IMR-90 (cell line): ENCODE data around the gene ZDHHC14. TPM values are rescaled to one million over a fixed set of nuclear protein-coding genes. Genes with fewer than 3 reads are reported as not detected.

Experiments used
- ATAC-seq: fragments of 200-7000 bp; cut with Tn5 transposase; 2 replicates; pipeline ENCODE4 v1.9.1; 2020; ENCODE audit warnings: low read depth, mild to moderate bottlenecking, moderate library complexity
- BruUV-seq: library from RNA; stranded (reverse); fragments of 400-500 nt; replicated peaks from 2 replicates; lab custom pipeline; 2021; lab: Mats Ljungman, UMichigan
- CTCF ChIA-PET: fragments of 300-600 bp; formaldehyde crosslinking; extraction: SDS; loops from one replicate; lab custom pipeline; 2021; ENCODE audit warnings: antibody characterized with exemption; lab: Yijun Ruan, JAX
- POLR2A ChIA-PET: fragments of 300-600 bp; sonication (Branson Sonifier 250); formaldehyde crosslinking; loops from one replicate; lab custom pipeline; 2022; ENCODE audit warnings: antibody characterized with exemption; ENCODE audit not compliant: unreplicated experiment; lab: Charles Lee
- DNase-seq: peaks from one replicate; pipeline ENCODE4 v3.0.0; 2013
- H2AFZ ChIP-seq: replicated peaks from 2 replicates; pipeline ENCODE3; 2013; ENCODE audit warnings: low read length, mild to moderate bottlenecking; ENCODE audit not compliant: poor library complexity
- H2AK5ac ChIP-seq: 2 replicates; pipeline ENCODE4 v1.6.1; 2013; ENCODE audit warnings: low read depth, low read length, inconsistent platforms
- H2AK9ac ChIP-seq: replicated peaks from 2 replicates; pipeline ENCODE3; 2013; ENCODE audit warnings: mild to moderate bottlenecking, low read depth, low read length, moderate library complexity; ENCODE audit not compliant: poor library complexity
- H2BK120ac ChIP-seq: 2 replicates; pipeline ENCODE4 v1.6.1; 2013; ENCODE audit warnings: low read depth, low read length, inconsistent platforms
- H2BK15ac ChIP-seq: 3 replicates; pipeline ENCODE4 v1.6.1; 2013; ENCODE audit warnings: low read depth, low read length, inconsistent platforms
- H2BK20ac ChIP-seq: 2 replicates; pipeline ENCODE4 v1.6.1; 2013; ENCODE audit warnings: low read depth, mild to moderate bottlenecking, inconsistent platforms, low read length, moderate library complexity
- H2BK5ac ChIP-seq: 2 replicates; pipeline ENCODE4 v1.6.1; 2013; ENCODE audit warnings: mild to moderate bottlenecking, low read depth, low read length, inconsistent platforms; ENCODE audit not compliant: poor library complexity, severe bottlenecking
- H3K14ac ChIP-seq: replicated peaks from 2 replicates; pipeline ENCODE4 v1.6.1; 2013; ENCODE audit warnings: low read depth, low read length, inconsistent platforms
- H3K18ac ChIP-seq: 2 replicates; pipeline ENCODE4 v1.6.1; 2013; ENCODE audit warnings: low read depth, low read length, control low read depth
- H3K23ac ChIP-seq: 2 replicates; pipeline ENCODE4 v1.6.1; 2013; ENCODE audit warnings: low read depth, low read length, inconsistent platforms
- H3K27ac ChIP-seq: 2 replicates; pipeline ENCODE4 v1.5.1; 2013; ENCODE audit warnings: mild to moderate bottlenecking, control low read depth, low read length; ENCODE audit not compliant: insufficient read depth
- H3K27me3 ChIP-seq: 2 replicates; pipeline ENCODE4 v1.6.1; 2013; ENCODE audit warnings: low read length; ENCODE audit not compliant: control insufficient read depth, insufficient read depth
- H3K36me3 ChIP-seq: 2 replicates; pipeline ENCODE4 v1.6.1; 2013; ENCODE audit warnings: low read length, mixed read lengths; ENCODE audit not compliant: control insufficient read depth, insufficient read depth
- H3K4ac ChIP-seq: 2 replicates; pipeline ENCODE4 v1.6.1; 2013; ENCODE audit warnings: low read depth, low read length, inconsistent platforms
- H3K4me1 ChIP-seq: 2 replicates; pipeline ENCODE4 v1.6.1; 2013; ENCODE audit warnings: low read length, mixed read lengths; ENCODE audit not compliant: control insufficient read depth, insufficient read depth
- H3K4me2 ChIP-seq: 2 replicates; pipeline ENCODE4 v1.6.1; 2013; ENCODE audit warnings: low read depth, mild to moderate bottlenecking, control low read depth, low read length, moderate library complexity
- H3K4me3 ChIP-seq: 2 replicates; pipeline ENCODE4 v1.5.1; 2013; ENCODE audit warnings: low read depth, mild to moderate bottlenecking, control low read depth, low read length, moderate library complexity; ENCODE audit not compliant: insufficient read depth
- H3K56ac ChIP-seq: 2 replicates; pipeline ENCODE4 v1.6.1; 2013; ENCODE audit warnings: low read length, inconsistent platforms; ENCODE audit not compliant: insufficient read depth; ENCODE audit errors: extremely low read depth
- H3K79me1 ChIP-seq, 2 experiments: 2 replicates each; pipeline ENCODE4 v1.6.1; 2013; ENCODE audit warnings: low read length in 2 of 2, inconsistent platforms in 1 of 2, low read depth in 1 of 2
- H3K9ac ChIP-seq: 2 replicates; pipeline ENCODE4 v1.6.1; 2013; ENCODE audit warnings: low read depth, low read length, control low read depth
- H3K9me1 ChIP-seq: 2 replicates; pipeline ENCODE4 v1.6.1; 2013; ENCODE audit warnings: low read length, inconsistent platforms; ENCODE audit not compliant: insufficient read depth
- H3K9me3 ChIP-seq: 2 replicates; pipeline ENCODE4 v1.6.1; 2013; ENCODE audit warnings: low read length; ENCODE audit not compliant: control insufficient read depth, insufficient read depth
- H4K20me1 ChIP-seq: 2 replicates; pipeline ENCODE4 v1.6.1; 2013; ENCODE audit warnings: low read length, inconsistent platforms; ENCODE audit not compliant: insufficient read depth
- H4K5ac ChIP-seq: 2 replicates; pipeline ENCODE4 v1.6.1; 2013; ENCODE audit warnings: mild to moderate bottlenecking, low read depth, low read length, control low read depth
- H4K8ac ChIP-seq, 2 experiments: 2 replicates each; pipeline ENCODE4 v1.6.1; 2013; ENCODE audit warnings: low read depth in 2 of 2, low read length in 2 of 2, control low read depth in 1 of 2, inconsistent platforms in 1 of 2
- H4K91ac ChIP-seq: 2 replicates; pipeline ENCODE4 v1.6.1; 2013; ENCODE audit warnings: low read depth, low read length, inconsistent platforms; ENCODE audit not compliant: insufficient read depth
- BHLHE40 ChIP-seq: fragments of 150-350 bp; IDR thresholded peaks from 2 replicates; pipeline ENCODE4 v1.6.1; 2016; ENCODE audit warnings: mild to moderate bottlenecking, low read depth, low read length
- CEBPB ChIP-seq: IDR thresholded peaks from 2 replicates; pipeline ENCODE4 v1.6.1; 2012; ENCODE audit warnings: low read depth, low read length, improper control_type of control experiment
- CHD1 ChIP-seq: IDR thresholded peaks from 2 replicates; pipeline ENCODE4 v1.6.1; 2012; ENCODE audit warnings: low read depth, low read length, improper control_type of control experiment
- CTCF ChIP-seq: conservative IDR thresholded peaks from 2 replicates; pipeline ENCODE4 v1.5.1; 2012; ENCODE audit warnings: mild to moderate bottlenecking, low read depth, low read length, improper control_type of control experiment
- FOS ChIP-seq: fragments of 150-350 bp; IDR thresholded peaks from 2 replicates; pipeline ENCODE4 v1.6.1; 2016; ENCODE audit warnings: low read depth, low read length
- MAFK ChIP-seq: IDR thresholded peaks from 2 replicates; pipeline ENCODE4 v1.6.1; 2012; ENCODE audit warnings: low read depth, low read length, improper control_type of control experiment
- MAZ ChIP-seq: IDR thresholded peaks from 2 replicates; pipeline ENCODE4 v1.6.1; 2012; ENCODE audit warnings: low read depth, mild to moderate bottlenecking, low read length, improper control_type of control experiment, moderate library complexity, borderline replicate concordance
- MXI1 ChIP-seq: IDR thresholded peaks from 2 replicates; pipeline ENCODE4 v1.6.1; 2012; ENCODE audit warnings: low read depth, mild to moderate bottlenecking, low read length, moderate library complexity, borderline replicate concordance
- NFE2L2 ChIP-seq: fragments of 150-350 bp; IDR thresholded peaks from 2 replicates; pipeline ENCODE4 v1.6.1; 2016; ENCODE audit warnings: low read depth, mild to moderate bottlenecking, low read length
- POLR2A ChIP-seq: IDR thresholded peaks from 2 replicates; pipeline ENCODE4 v1.6.1; 2012; ENCODE audit warnings: mild to moderate bottlenecking, low read depth, low read length
- RAD21 ChIP-seq: IDR thresholded peaks from 2 replicates; pipeline ENCODE4 v1.6.1; 2012; ENCODE audit warnings: low read length, improper control_type of control experiment
- RCOR1 ChIP-seq: IDR thresholded peaks from 2 replicates; pipeline ENCODE4 v1.6.1; 2012; ENCODE audit warnings: mild to moderate bottlenecking, low read length, improper control_type of control experiment; ENCODE audit not compliant: insufficient replicate concordance
- RFX5 ChIP-seq: IDR thresholded peaks from 2 replicates; pipeline ENCODE4 v1.8.0; 2012; ENCODE audit warnings: low read depth, mild to moderate bottlenecking, low read length, moderate library complexity
- SMC3 ChIP-seq: fragments of 150-350 bp; IDR thresholded peaks from 2 replicates; pipeline ENCODE4 v1.6.1; 2016; ENCODE audit warnings: low read depth, mild to moderate bottlenecking, antibody characterized with exemption, low read length, moderate library complexity
- WGBS, 2 experiments: methylation state at CpG; one replicate each; pipeline versions ENCODE4 v1.1.5 to v1.1.7; 2013; ENCODE audit warnings: missing lambda C conversion rate in 2 of 2; ENCODE audit not compliant: insufficient read length in 1 of 2; ENCODE audit errors: extremely low coverage in 2 of 2; 5-methylcytosine and 5-hydroxymethylcytosine counted together
- dilution Hi-C: fragments of 300-500 bp; cut with HindIII; formaldehyde crosslinking; loops from one replicate; pipeline ENCODE4 v1.14.3; 2018; ENCODE audit warnings: low sequenced_read_pairs; ENCODE audit not compliant: unreplicated experiment
- in situ Hi-C: fragments of 300-500 bp; cut with MboI; formaldehyde crosslinking; loops from 3 replicates; pipeline ENCODE4 v1.14.3; 2019; ENCODE audit warnings: low sequenced_read_pairs, inconsistent platforms, mixed read lengths
- intact Hi-C: fragments of 100-400 bp; cut with micrococcal nuclease; formaldehyde crosslinking; loops from 2 replicates; pipeline ENCODE4 v1.10.0; 2022
- polyA plus RNA-seq, 3 experiments: library from polyadenylated mRNA; depleted of rRNA; stranded (reverse); fragments of >200 nt; gene quantifications; 2 replicates each; pipeline ENCODE4 v1.2.3, GENCODE V29; 2012; ENCODE audit warnings: low replicate concordance in 1 of 3
- total RNA-seq: library from RNA; depleted of rRNA; stranded (reverse); fragments of >200 nt; gene quantifications from 2 replicates; pipeline ENCODE4 v1.2.3, GENCODE V29; 2012
- TF ChIP-seq, protein P1 (sequence below): fragments of 150-350 bp; IDR thresholded peaks from 2 replicates; pipeline ENCODE4 v1.6.1; 2016; ENCODE audit warnings: low read depth, mild to moderate bottlenecking, low read length, moderate library complexity, borderline replicate concordance
- TF ChIP-seq, protein P2 (sequence below): fragments of 150-350 bp; IDR thresholded peaks from 2 replicates; pipeline ENCODE4 v1.6.1; 2017; ENCODE audit warnings: mild to moderate bottlenecking, antibody characterized with exemption, low read length, low read depth

The ZDHHC14 gene
- total and polyA plus RNA-seq, 2 of the 4 experiments (the other 2 are of a cell fraction), result 0.90 to 2.0 TPM

DNA sequence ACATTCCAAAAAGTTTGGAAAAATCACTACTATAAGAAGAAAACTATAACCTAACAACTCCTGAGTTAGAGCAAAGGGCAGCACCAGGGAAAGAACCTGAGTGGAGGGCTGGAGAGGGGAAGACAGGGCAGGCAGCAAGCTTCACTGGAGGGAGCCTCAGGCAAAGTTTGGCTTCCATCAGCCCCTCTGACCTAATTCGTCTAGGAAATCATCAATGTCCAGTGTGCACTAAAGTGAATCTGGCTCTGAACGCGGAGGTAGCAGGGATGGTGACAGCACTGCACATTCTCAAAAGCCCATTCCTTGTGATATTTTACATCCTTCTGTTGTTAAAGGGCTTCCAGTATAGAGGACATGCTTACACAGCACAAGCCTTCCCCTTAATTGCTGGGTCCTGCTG, 87.1 kb downstream of the ZDHHC14 start:
- peaks cover 3% of the 10 kb centered on the region for H3K27me3 ChIP-seq
- in situ Hi-C loops, result no loop called here
- dilution Hi-C loops, result no loop called here
- H4K20me1 ChIP-seq, result no peaks in the 10 kb centered on the region; the same call in 1 of the 2 replicates
- no TSS peak for BruUV-seq
- H3K9ac ChIP-seq, result no peak overlapping the region
- intact Hi-C loops, result no loop called here
- no peak overlapping the region for H4K8ac ChIP-seq
- H2BK120ac ChIP-seq, result no peak overlapping the region
- no peak overlapping the region for H2AK9ac ChIP-seq
- DNase-seq, result no peak
- no peak overlapping the region for H3K14ac ChIP-seq
- H2BK5ac ChIP-seq, result no peak overlapping the region
- no peaks in the 10 kb centered on the region for H3K36me3 ChIP-seq
- no peak overlapping the region for H3K18ac ChIP-seq
- no peaks in the 10 kb centered on the region for H3K4me1 ChIP-seq
- no peak overlapping the region for H3K4ac ChIP-seq
- H3K23ac ChIP-seq, result no peak overlapping the region
- no peak overlapping the region for H3K4me3 ChIP-seq
- H2BK20ac ChIP-seq, result no peak overlapping the region
- ChIA-PET CTCF (no interaction called here), POLR2A (no interaction called here)
- H3K9me3 ChIP-seq, result no peaks in the 10 kb centered on the region
- H3K56ac ChIP-seq, result no peak overlapping the region
- H2AK5ac ChIP-seq, result no peak overlapping the region
- H4K5ac ChIP-seq, result no peak overlapping the region
- H3K79me1 ChIP-seq, result no peaks in the 10 kb centered on the region
- no peaks in the 10 kb centered on the region; the same call in 1 of the 2 replicates for H3K9me1 ChIP-seq
- no peak overlapping the region for H2BK15ac ChIP-seq
- no CpG with 5 or more reads among the region's 3 CpGs for WGBS, 2 experiments
- H3K4me2 ChIP-seq, result no peak overlapping the region
- no peak for ATAC-seq
- H2AFZ ChIP-seq, result no peak overlapping the region
- no peak overlapping the region for H3K27ac ChIP-seq
- no peak for TF ChIP-seq RCOR1
- no peak for TF ChIP-seq FOS
- TF ChIP-seq, protein P1, sequence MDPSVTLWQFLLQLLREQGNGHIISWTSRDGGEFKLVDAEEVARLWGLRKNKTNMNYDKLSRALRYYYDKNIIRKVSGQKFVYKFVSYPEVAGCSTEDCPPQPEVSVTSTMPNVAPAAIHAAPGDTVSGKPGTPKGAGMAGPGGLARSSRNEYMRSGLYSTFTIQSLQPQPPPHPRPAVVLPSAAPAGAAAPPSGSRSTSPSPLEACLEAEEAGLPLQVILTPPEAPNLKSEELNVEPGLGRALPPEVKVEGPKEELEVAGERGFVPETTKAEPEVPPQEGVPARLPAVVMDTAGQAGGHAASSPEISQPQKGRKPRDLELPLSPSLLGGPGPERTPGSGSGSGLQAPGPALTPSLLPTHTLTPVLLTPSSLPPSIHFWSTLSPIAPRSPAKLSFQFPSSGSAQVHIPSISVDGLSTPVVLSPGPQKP, result no peak
- no peak for TF ChIP-seq POLR2A
- TF ChIP-seq, protein P2, sequence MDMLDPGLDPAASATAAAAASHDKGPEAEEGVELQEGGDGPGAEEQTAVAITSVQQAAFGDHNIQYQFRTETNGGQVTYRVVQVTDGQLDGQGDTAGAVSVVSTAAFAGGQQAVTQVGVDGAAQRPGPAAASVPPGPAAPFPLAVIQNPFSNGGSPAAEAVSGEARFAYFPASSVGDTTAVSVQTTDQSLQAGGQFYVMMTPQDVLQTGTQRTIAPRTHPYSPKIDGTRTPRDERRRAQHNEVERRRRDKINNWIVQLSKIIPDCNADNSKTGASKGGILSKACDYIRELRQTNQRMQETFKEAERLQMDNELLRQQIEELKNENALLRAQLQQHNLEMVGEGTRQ, result no peak
- TF ChIP-seq CTCF, result no peak
- no peak for TF ChIP-seq CEBPB
- TF ChIP-seq MAFK, result no peak
- TF ChIP-seq NFE2L2, result no peak
- no peak for TF ChIP-seq RFX5
- TF ChIP-seq MAZ, result no peak
- no peak for TF ChIP-seq BHLHE40
- TF ChIP-seq SMC3, result no peak
- TF ChIP-seq CHD1, result no peak
- no peak for TF ChIP-seq MXI1
- no peak for TF ChIP-seq RAD21
- H4K91ac ChIP-seq, result no peak overlapping the region
